ENCODE data around the gene MRPS24.
A peak's percentile ranks its signal among the peaks of the same experiment; 100 is the strongest.

The MRPS24 gene

GRCh38 chr7:43869867-43870240 is 537 bp upstream of the MRPS24 start:
- H3K79me2 ChIP-seq (ENCODE audit: control insufficient read depth, low read length) = peaks cover 13% of the 10 kb centered on the region
- H3K4me3 ChIP-seq (ENCODE audit: low read length) = peak overlapping the region; percentile 80
- TF ChIP-seq EZH2phosphoT487 (IDR thresholded peaks at IDR 0.05; ENCODE audit: borderline replicate concordance, low read length) (no peak), CTCF (IDR thresholded peaks at IDR 0.05; ENCODE audit: low read depth, low read length, poor library complexity, severe bottlenecking) (no peak)
- H3F3A ChIP-seq (ENCODE audit: control insufficient read depth, insufficient read depth) = peaks cover 10% of the 10 kb centered on the region
- H3K4me2 ChIP-seq (ENCODE audit: low read length) = peak overlapping the region; percentile 80
- peak overlapping the region; percentile 46 for H3K27ac ChIP-seq (ENCODE audit: low read depth, low read length)
- no peaks in the 10 kb centered on the region for H4K20me1 ChIP-seq (ENCODE audit: control insufficient read depth, insufficient read depth, low read depth, low read length)
- H3K36me3 ChIP-seq (ENCODE audit: control insufficient read depth, low read length) = peaks cover 26% of the 10 kb centered on the region
- peaks cover 19% of the 10 kb centered on the region for H3K4me1 ChIP-seq (ENCODE audit: control insufficient read depth, low read length)
- no peaks in the 10 kb centered on the region for H3K27me3 ChIP-seq (ENCODE audit: control insufficient read depth, low read length)
- no peaks in the 10 kb centered on the region for H3K9me2 ChIP-seq (replicated peaks; ENCODE audit: control insufficient read depth, low read length)
- no peaks in the 10 kb centered on the region for H3K9me3 ChIP-seq (ENCODE audit: control insufficient read depth, insufficient read depth, low read length)

GRCh38 chr7:43868681-43869005 is 674 bp downstream of the MRPS24 start:
- Histone ChIP-seq H3K4me3 (ENCODE audit: low read length) (peak overlapping the region; percentile 80), H3K9me2 (replicated peaks; ENCODE audit: control insufficient read depth, low read length) (no peaks in the 10 kb centered on the region), H3K4me1 (ENCODE audit: control insufficient read depth, low read length) (peaks cover 19% of the 10 kb centered on the region), H3K36me3 (ENCODE audit: control insufficient read depth, low read length) (peaks cover 26% of the 10 kb centered on the region), H3K79me2 (ENCODE audit: control insufficient read depth, low read length) (peaks cover 13% of the 10 kb centered on the region), H3K27me3 (ENCODE audit: control insufficient read depth, low read length) (no peaks in the 10 kb centered on the region), H3K4me2 (ENCODE audit: low read length) (peak overlapping the region; percentile 80), H3F3A (ENCODE audit: control insufficient read depth, insufficient read depth) (peaks cover 10% of the 10 kb centered on the region), H3K9me3 (ENCODE audit: control insufficient read depth, insufficient read depth, low read length) (no peaks in the 10 kb centered on the region), H4K20me1 (ENCODE audit: control insufficient read depth, insufficient read depth, low read depth, low read length) (no peaks in the 10 kb centered on the region), H3K27ac (ENCODE audit: low read depth, low read length) (peak overlapping the region; percentile 32)
- TF ChIP-seq EZH2phosphoT487 (IDR thresholded peaks at IDR 0.05; ENCODE audit: borderline replicate concordance, low read length) (no peak), CTCF (IDR thresholded peaks at IDR 0.05; ENCODE audit: low read depth, low read length, poor library complexity, severe bottlenecking) (no peak)

GRCh38 chr7:43868181-43868580 is 1.1 kb downstream of the MRPS24 start:
- Histone ChIP-seq H3K79me2 (ENCODE audit: control insufficient read depth, low read length) (peaks cover 13% of the 10 kb centered on the region), H3K4me3 (ENCODE audit: low read length) (peak overlapping the region; percentile 80), H3F3A (ENCODE audit: control insufficient read depth, insufficient read depth) (peaks cover 10% of the 10 kb centered on the region), H3K36me3 (ENCODE audit: control insufficient read depth, low read length) (peaks cover 26% of the 10 kb centered on the region), H3K27me3 (ENCODE audit: control insufficient read depth, low read length) (no peaks in the 10 kb centered on the region), H3K9me2 (replicated peaks; ENCODE audit: control insufficient read depth, low read length) (no peaks in the 10 kb centered on the region), H3K4me1 (ENCODE audit: control insufficient read depth, low read length) (peaks cover 19% of the 10 kb centered on the region), H3K4me2 (ENCODE audit: low read length) (peak overlapping the region; percentile 80), H4K20me1 (ENCODE audit: control insufficient read depth, insufficient read depth, low read depth, low read length) (no peaks in the 10 kb centered on the region), H3K9me3 (ENCODE audit: control insufficient read depth, insufficient read depth, low read length) (no peaks in the 10 kb centered on the region), H3K27ac (ENCODE audit: low read depth, low read length) (peak overlapping the region; percentile 32)
- TF ChIP-seq EZH2phosphoT487 (IDR thresholded peaks at IDR 0.05; ENCODE audit: borderline replicate concordance, low read length) (no peak), CTCF (IDR thresholded peaks at IDR 0.05; ENCODE audit: low read depth, low read length, poor library complexity, severe bottlenecking) (no peak)

- H3K36me3 ChIP-seq (ENCODE audit: control insufficient read depth, low read length) = peaks cover 26% of the 10 kb centered on the region
- no peak for TF ChIP-seq CTCF (IDR thresholded peaks at IDR 0.05; ENCODE audit: low read depth, low read length, poor library complexity, severe bottlenecking)
- TF ChIP-seq EZH2phosphoT487 (IDR thresholded peaks at IDR 0.05; ENCODE audit: borderline replicate concordance, low read length) = no peak
- H3K27ac ChIP-seq (ENCODE audit: low read depth, low read length) = no peak overlapping the region
- H3K4me2 ChIP-seq (ENCODE audit: low read length) = no peak overlapping the region
- H3K9me2 ChIP-seq (replicated peaks; ENCODE audit: control insufficient read depth, low read length) = no peaks in the 10 kb centered on the region
- no peaks in the 10 kb centered on the region for H3K9me3 ChIP-seq (ENCODE audit: control insufficient read depth, insufficient read depth, low read length)
- peaks cover 5% of the 10 kb centered on the region; the same call in 1 of the 2 replicates for H3F3A ChIP-seq (ENCODE audit: control insufficient read depth, insufficient read depth)
- H3K79me2 ChIP-seq (ENCODE audit: control insufficient read depth, low read length) = peaks cover 13% of the 10 kb centered on the region
- peaks cover 18% of the 10 kb centered on the region for H3K4me1 ChIP-seq (ENCODE audit: control insufficient read depth, low read length)
- H3K27me3 ChIP-seq (ENCODE audit: control insufficient read depth, low read length) = peaks cover 8% of the 10 kb centered on the region
- no peak overlapping the region for H3K4me3 ChIP-seq (ENCODE audit: low read length)
- H4K20me1 ChIP-seq (ENCODE audit: control insufficient read depth, insufficient read depth, low read depth, low read length) = no peaks in the 10 kb centered on the region
These were observed 4.0 kb downstream of the MRPS24 start for GRCh38 chr7:43865277-43865676.
